ENCODE measurements around the gene TAGLN2. TPM values are rescaled to one million over a fixed set of nuclear protein-coding genes. Genes with fewer than 3 reads are reported as not detected.
"Not testable (repeated sequence)": the region's sequence is repeated elsewhere in the genome, so short reads cannot be mapped to it uniquely, and the experiment has no call there.

TAGLN2 gene
- total RNA-seq, 1 donor from 2014 or later = 265 TPM

DNA sequence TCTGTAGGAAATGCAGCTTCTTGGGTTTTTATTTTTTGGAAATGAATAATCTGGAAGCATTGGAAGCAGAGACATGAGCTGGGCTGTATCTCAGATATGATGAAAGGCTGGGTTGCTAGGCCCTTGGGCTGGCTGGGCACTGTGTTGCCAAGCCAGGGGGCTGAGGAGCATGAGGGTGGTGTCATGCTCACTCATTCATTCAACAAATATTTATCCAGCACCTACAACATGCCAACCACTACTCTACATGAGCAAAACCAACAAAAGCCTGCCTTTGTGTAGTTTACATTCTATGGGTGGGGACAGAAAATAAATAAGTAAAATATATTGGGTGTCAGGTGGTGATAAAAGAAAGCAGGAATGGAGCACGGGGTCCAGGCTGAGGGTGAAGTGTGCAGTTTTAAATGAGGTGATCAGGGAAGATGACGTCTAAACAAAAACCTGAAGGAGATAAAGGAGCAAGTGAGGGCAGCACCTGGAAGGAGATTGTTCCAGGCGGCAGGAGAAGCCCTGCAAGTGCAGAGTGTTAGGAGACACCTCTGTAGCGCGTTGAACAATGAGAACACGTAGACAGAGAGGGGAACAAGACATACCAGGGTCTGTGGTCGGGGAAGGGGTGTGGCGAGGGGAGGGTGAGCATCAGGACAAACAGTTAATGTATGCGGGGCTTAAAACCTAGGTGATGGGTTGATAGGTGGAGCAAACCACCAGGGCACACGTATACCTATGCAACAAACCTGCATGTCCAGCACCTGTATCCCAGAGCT, 10.9 kb downstream of the TAGLN2 start:
- no peak for FAIRE-seq
- no peaks in the 10 kb centered on the region for H3K27me3 ChIP-seq (ENCODE audit: control insufficient read depth, insufficient read depth, low read length)
- no peak overlapping the region for H3K4me3 ChIP-seq (ENCODE audit: low read depth, low read length)
- H3K36me3 ChIP-seq (ENCODE audit: control insufficient read depth, insufficient read depth, low read length) = peaks cover 13% of the 10 kb centered on the region
- peak; percentile 77 for DNase-seq (ENCODE audit: low read depth)
- TF ChIP-seq, protein P1, sequence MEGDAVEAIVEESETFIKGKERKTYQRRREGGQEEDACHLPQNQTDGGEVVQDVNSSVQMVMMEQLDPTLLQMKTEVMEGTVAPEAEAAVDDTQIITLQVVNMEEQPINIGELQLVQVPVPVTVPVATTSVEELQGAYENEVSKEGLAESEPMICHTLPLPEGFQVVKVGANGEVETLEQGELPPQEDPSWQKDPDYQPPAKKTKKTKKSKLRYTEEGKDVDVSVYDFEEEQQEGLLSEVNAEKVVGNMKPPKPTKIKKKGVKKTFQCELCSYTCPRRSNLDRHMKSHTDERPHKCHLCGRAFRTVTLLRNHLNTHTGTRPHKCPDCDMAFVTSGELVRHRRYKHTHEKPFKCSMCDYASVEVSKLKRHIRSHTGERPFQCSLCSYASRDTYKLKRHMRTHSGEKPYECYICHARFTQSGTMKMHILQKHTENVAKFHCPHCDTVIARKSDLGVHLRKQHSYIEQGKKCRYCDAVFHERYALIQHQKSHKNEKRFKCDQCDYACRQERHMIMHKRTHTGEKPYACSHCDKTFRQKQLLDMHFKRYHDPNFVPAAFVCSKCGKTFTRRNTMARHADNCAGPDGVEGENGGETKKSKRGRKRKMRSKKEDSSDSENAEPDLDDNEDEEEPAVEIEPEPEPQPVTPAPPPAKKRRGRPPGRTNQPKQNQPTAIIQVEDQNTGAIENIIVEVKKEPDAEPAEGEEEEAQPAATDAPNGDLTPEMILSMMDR (IDR thresholded peaks at IDR 0.05; ENCODE audit: insufficient read depth, low read length, severe bottlenecking) = no peak

DNA sequence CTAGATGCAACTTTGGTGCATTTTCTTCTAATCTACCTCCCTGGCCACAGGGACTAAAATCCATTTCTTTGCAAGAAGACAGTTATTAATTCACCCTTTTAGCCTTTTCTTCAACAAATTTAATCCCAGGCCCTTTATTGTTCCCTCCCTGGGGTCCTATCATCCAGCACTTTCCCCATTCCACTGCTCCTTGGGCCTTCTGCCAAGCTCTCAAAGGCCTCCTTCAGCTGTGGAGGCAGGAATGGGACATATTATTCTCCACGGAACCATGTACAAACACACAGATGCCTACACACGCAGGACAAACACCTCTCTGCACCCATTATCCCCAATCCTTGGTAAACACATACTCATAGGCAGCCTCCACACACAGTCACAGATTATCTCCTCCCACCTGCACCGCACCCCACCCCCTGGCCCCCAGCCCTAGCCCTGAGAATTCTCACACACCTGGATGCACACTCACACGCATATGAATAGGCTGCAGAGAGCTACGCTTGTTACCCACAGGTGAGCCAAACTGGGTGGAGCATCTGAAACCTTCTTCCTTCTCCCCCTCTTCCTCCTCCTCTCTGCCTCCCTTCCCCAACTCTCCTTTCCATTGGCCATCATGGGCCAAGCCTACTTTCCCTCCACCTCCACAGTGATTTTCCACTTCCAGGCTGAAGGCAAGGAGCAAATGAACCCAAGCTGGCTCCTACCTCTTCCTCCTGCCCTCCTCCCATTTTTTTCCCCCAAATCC, 11.7 kb downstream of the TAGLN2 start:
- FAIRE-seq = no peak

DNA sequence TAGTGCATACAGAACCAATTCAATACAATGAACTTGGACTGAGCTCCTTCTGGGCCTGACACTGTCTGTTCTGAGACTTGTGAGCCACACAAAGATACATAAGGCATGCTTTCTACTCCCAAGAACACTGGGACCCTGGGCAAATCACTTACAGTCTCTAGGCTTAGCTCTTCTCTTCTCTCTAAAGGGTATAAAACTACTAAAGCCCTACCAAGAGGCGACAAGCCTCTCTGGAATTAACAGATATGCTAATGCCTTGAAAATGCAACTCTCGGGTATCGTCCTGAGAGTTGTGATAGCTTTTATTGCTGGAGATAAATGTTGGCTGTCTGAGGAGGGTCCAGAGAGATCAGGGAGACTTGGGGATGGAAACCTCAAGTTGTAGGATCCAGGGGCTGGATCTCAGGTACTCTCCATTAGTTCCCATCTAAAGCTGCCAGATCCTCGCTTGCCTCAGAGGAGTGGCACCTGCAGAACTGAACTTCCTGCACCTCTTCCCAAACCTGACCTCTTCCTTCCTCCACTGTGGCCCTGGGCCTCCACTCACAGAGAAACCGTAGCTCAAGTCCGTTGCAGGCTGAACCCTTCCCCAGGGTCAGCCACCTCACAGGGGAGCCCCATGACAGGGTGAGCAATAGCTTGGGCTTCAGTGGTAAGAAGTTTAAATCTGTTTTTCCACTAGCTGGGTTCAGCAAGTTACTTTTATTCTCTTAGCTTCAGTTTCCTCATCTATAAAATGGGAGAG, 13.8 kb downstream of the TAGLN2 start:
- no peak for DNase-seq (ENCODE audit: low read depth)

More for the DNA sequence above, 11.7 kb downstream of the TAGLN2 start:
- H3K36me3 ChIP-seq (ENCODE audit: control insufficient read depth, insufficient read depth, low read length) = peaks cover 7% of the 10 kb centered on the region
- H3K27me3 ChIP-seq (ENCODE audit: control insufficient read depth, insufficient read depth, low read length) = no peaks in the 10 kb centered on the region
- no peak overlapping the region for H3K4me3 ChIP-seq (ENCODE audit: low read depth, low read length)
- TF ChIP-seq, protein P1 (IDR thresholded peaks at IDR 0.05; ENCODE audit: insufficient read depth, low read length, severe bottlenecking) = no peak
- DNase-seq (ENCODE audit: low read depth) = peak; percentile 84

DNA sequence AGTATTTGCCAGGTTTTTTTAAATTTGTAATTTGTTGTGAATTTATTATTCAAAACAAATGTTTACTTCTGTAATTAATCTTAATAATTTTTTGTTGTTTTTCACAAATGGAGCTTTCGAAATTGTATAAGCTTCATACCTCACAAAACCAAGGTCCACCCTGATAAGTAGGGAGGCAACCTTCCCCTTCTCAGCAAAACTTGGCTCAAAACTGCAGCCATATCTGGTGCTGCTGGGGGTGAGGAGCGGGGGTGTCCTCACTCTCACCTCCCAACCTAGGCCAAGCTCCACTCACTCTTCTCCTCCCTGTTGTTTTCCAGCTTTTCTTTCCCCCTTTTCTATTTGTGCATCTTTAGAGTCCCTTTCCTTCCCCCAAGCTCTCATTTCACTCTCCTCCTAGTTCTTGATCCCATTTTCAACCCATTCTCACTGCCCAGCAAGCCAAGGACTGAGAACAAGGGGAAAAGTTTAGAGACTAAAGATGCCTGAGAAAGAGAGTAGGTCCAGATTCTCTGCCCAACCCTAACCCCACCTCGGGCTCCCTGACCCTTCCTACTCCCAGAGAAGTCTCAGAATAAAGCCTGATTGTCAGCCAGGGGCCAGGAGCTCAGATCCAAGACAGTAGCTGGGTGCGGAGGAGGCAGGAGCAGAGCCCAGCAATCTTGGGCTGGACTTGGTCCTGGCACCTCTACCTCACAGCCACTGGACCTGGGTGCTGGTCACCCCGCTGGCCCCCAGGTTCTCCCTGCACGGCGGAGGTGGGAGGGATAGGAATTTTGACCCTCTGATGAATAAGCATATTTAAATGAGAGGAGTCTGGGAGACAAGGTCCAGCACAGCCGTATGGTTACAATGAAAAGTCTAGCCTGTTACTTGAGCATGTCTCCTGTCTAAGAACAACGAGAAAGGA, 17.0 kb downstream of the TAGLN2 start:
- no peak overlapping the region for H3K4me3 ChIP-seq (ENCODE audit: low read depth, low read length)
- no peaks in the 10 kb centered on the region for H3K36me3 ChIP-seq (ENCODE audit: control insufficient read depth, insufficient read depth, low read length)
- TF ChIP-seq, protein P1 (IDR thresholded peaks at IDR 0.05; ENCODE audit: insufficient read depth, low read length, severe bottlenecking) = no peak
- no peak for FAIRE-seq
- no peak for DNase-seq (ENCODE audit: low read depth)
- H3K27me3 ChIP-seq (ENCODE audit: control insufficient read depth, insufficient read depth, low read length) = no peaks in the 10 kb centered on the region

More for the DNA sequence above, 13.8 kb downstream of the TAGLN2 start:
- Histone ChIP-seq H3K4me3 (ENCODE audit: low read depth, low read length) (no peak overlapping the region), H3K36me3 (ENCODE audit: control insufficient read depth, insufficient read depth, low read length) (no peaks in the 10 kb centered on the region), H3K27me3 (ENCODE audit: control insufficient read depth, insufficient read depth, low read length) (no peaks in the 10 kb centered on the region)
- TF ChIP-seq, protein P1 (IDR thresholded peaks at IDR 0.05; ENCODE audit: insufficient read depth, low read length, severe bottlenecking) = no peak
- no peak for FAIRE-seq

DNA sequence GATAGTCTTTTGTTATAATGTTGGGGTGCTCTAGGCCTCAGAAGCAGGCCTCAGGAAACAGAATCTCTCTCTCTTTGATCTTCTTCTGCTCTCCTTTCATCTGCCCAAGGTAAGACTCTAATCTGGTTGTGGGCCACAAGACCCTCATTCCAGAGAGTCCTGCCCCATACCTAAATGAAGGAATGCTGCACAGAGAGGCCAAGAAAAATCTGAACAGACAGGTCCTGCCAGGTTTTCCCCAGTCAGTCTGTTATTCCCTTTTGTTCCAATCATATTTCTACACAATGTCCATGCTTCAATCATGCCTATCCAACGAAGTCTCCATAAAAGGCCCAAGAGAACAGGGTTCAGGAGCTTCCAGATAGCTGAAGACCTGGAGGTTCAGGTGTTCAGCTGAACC, 18.3 kb downstream of the TAGLN2 start:
- Histone ChIP-seq H3K4me3 (ENCODE audit: low read depth, low read length) (no peak overlapping the region), H3K36me3 (ENCODE audit: control insufficient read depth, insufficient read depth, low read length) (no peaks in the 10 kb centered on the region), H3K27me3 (ENCODE audit: control insufficient read depth, insufficient read depth, low read length) (no peaks in the 10 kb centered on the region)
- DNase-seq (ENCODE audit: low read depth) = no peak
- no peak for FAIRE-seq
- TF ChIP-seq, protein P1 (IDR thresholded peaks at IDR 0.05; ENCODE audit: insufficient read depth, low read length, severe bottlenecking) = no peak

DNA sequence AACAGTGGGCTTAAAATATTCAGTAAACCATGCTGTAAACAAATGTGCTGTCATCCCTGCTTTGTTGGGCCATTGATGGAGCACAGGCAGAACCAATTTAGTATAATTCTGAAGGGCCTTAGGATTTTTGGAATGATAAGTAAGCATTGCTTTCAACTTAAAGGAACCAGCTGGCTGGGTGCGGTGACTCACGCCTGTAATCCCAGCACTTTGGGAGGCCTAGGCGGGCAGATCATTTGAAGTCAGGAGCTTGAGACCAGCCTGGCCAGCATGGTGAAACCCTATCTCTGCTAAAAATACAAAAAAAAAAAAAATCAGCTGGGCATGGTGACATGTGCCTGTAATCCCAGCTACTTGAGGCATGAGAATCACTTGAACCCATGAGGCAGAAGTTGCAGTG, 21.3 kb downstream of the TAGLN2 start:
- H3K27me3 ChIP-seq (ENCODE audit: control insufficient read depth, insufficient read depth, low read length); H3K36me3 ChIP-seq (ENCODE audit: control insufficient read depth, insufficient read depth, low read length); FAIRE-seq; DNase-seq (ENCODE audit: low read depth); H3K4me3 ChIP-seq (ENCODE audit: low read depth, low read length): not testable (repeated sequence)

Measured in bronchial epithelial cell (primary cell).